Left lung (tissue), 14 donors: Measurements from ENCODE around the gene LINC00632. TPM values are rescaled to one million over a fixed set of nuclear protein-coding genes. Genes with fewer than 3 reads are reported as not detected.

ENCODE experiments used
- ATAC-seq: fragments of 200-7000 bp; cut with Tn5 transposase; one replicate; pipeline ENCODE4 v1.9.1; 2020; ENCODE audit warnings: moderate library complexity
- DNase-seq, 4 donors: peaks; one replicate each; pipeline ENCODE4 v3.0.0-alpha.2; 2013 to 2020
- H3K27ac ChIP-seq, 2 donors: fragments of 200-600 bp; sonication (generic) in 1 of 2; one replicate each; pipeline versions ENCODE4 v1.5.0 to v1.8.0; 2020 to 2021
- H3K27me3 ChIP-seq, 2 donors: fragments of 200-600 bp; sonication (generic) in 1 of 2; one replicate each; pipeline versions ENCODE4 v1.5.0 to v1.8.0; 2020 to 2021
- H3K36me3 ChIP-seq, 2 donors: fragments of 200-600 bp; sonication (generic) in 1 of 2; one replicate each; pipeline versions ENCODE4 v1.5.0 to v1.8.0; 2020 to 2021
- H3K4me1 ChIP-seq, 2 donors: fragments of 200-600 bp; one replicate each; pipeline ENCODE4 v1.8.0; 2021
- H3K4me3 ChIP-seq, 2 donors: fragments of 200-600 bp; sonication (generic) in 1 of 2; one replicate each; pipeline versions ENCODE4 v1.5.0 to v1.8.0; 2020 to 2021; ENCODE audit warnings: mild to moderate bottlenecking in 1 of 2
- H3K9me3 ChIP-seq, 2 donors: fragments of 200-600 bp; sonication (generic) in 1 of 2; one replicate each; pipeline versions ENCODE4 v1.5.0 to v1.8.0; 2020 to 2021
- CTCF ChIP-seq, 2 donors: fragments of 200-600 bp; sonication (generic) in 1 of 2; IDR thresholded peaks; one replicate each; pipeline versions ENCODE4 v1.5.0 to v1.8.0; 2021; ENCODE audit warnings: antibody characterized with exemption in 2 of 2
- intact Hi-C, 2 donors: fragments of 100-400 bp; cut with DNase I; formaldehyde crosslinking; loops; one replicate each; pipeline versions ENCODE4 v1.11.2 to v1.14.2; 2022
- long read RNA-seq, 12 donors: library from polyadenylated mRNA in 2 of 12; unstranded in 2 of 12; transcript quantifications; one replicate each; pipeline ENCODE4 v2.0.0 and lab custom pipeline, GENCODE V29; 2019 to 2026
- polyA plus RNA-seq, 6 donors: library from polyadenylated mRNA; unstranded; fragments of 120-200 nt; gene quantifications; one replicate each; pipeline ENCODE4 v1.2.1, GENCODE V29; 2013; ENCODE audit not compliant: insufficient read length in 6 of 6
- total RNA-seq, 2 donors: library from RNA; stranded (reverse); fragmentation: NEBNext Ultra II Directional; extraction: Animal tissue kit (Norgen Biotek cat#: 25700); gene quantifications; one replicate each; pipeline ENCODE4 v1.2.1, GENCODE V29; 2021
- donor health status: DM: no; HTN: yes; CAD: no.
- donor health status: DM: no; HTN: no; CAD: no.

The LINC00632 gene
- total RNA-seq (100 to 1,000 TPM; 159 to 458 TPM), polyA plus RNA-seq (10 to 100 TPM; 19.2 to 47.1 (median 30.9) TPM)
- long read RNA-seq, donor 1, partial matches to known transcripts, result 0 of 3 reads
- long read RNA-seq, donor 1, other reads (novel, unspliced or antisense), result 0 of 3 reads
- long read RNA-seq, donor 2, partial matches to known transcripts, result 0 of 2 reads
- long read RNA-seq, donor 2, other reads (novel, unspliced or antisense), result 0 of 2 reads
- long read RNA-seq, donor 3, partial matches to known transcripts, result 0 of 3 reads
- long read RNA-seq, donor 3, other reads (novel, unspliced or antisense), result 0 of 3 reads
- long read RNA-seq, donor 4, partial matches to known transcripts, result 0 of 5 reads
- long read RNA-seq, donor 4, other reads (novel, unspliced or antisense), result 2 of 5 reads
- long read RNA-seq, donor 5, partial matches to known transcripts, result 0 of 3 reads
- long read RNA-seq, donor 5, other reads (novel, unspliced or antisense), result 0 of 3 reads
- long read RNA-seq, donor 6, partial matches to known transcripts, result 0 of 2 reads
- long read RNA-seq, donor 6, other reads (novel, unspliced or antisense), result 0 of 2 reads
- long read RNA-seq, donor 7, partial matches to known transcripts, result 10 of 13 reads
- long read RNA-seq, donor 7, other reads (novel, unspliced or antisense), result 0 of 13 reads
- long read RNA-seq, donor 8, partial matches to known transcripts, result 0 of 2 reads
- long read RNA-seq, donor 8, other reads (novel, unspliced or antisense), result 0 of 2 reads
- long read RNA-seq, donor 9, result 0 reads
- long read RNA-seq, donor 10, partial matches to known transcripts, result 0 of 1 reads
- long read RNA-seq, donor 10, other reads (novel, unspliced or antisense), result 0 of 1 reads
- long read RNA-seq, donor 11, partial matches to known transcripts, result 8 of 10 reads
- long read RNA-seq, donor 11, other reads (novel, unspliced or antisense), result 0 of 10 reads
- long read RNA-seq, donor 12, result 0 reads

DNA sequence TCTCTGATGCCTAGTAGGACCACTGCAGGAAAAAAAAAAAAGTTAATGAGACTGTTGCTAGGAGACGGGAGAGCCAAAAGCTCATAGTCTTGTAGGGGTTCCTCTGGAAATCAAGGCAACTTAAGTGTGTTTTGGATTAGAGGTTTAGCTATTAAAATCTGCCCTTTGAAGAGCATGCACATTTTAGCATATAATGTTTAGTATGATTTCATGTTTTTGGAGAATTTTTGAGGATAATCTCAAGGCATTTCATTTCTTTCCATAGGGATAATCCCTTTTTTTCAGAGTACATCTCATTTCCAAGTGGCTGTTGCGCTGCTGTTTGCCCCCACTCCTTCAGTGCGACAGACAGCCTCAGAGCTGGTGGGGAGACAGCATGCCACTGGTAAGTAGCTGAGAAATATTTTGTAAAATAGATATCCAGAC, at the start of gene LINC00632:
Gene LINC00632 (plus strand): TSS at position 339 of the 426 bp plus-strand sequence.
- ATAC-seq (no peak), DNase-seq (peak in 1 of 4 donors; percentile 48)
- H3K4me1 ChIP-seq, result no peaks in the 10 kb centered on the region
- no peaks in the 10 kb centered on the region for H3K36me3 ChIP-seq
- no peaks in the 10 kb centered on the region for H3K9me3 ChIP-seq
- no peak within 1 kb of the TSS for H3K27ac ChIP-seq
- H3K27me3 ChIP-seq, result peaks cover 5 to 6% of the 10 kb centered on the region in 2 donors
- no peak for TF ChIP-seq CTCF (IDR thresholded peaks at IDR 0.05)
- intact Hi-C loops, result no loop called here
- H3K4me3 ChIP-seq, result no peak within 1 kb of the TSS

DNA sequence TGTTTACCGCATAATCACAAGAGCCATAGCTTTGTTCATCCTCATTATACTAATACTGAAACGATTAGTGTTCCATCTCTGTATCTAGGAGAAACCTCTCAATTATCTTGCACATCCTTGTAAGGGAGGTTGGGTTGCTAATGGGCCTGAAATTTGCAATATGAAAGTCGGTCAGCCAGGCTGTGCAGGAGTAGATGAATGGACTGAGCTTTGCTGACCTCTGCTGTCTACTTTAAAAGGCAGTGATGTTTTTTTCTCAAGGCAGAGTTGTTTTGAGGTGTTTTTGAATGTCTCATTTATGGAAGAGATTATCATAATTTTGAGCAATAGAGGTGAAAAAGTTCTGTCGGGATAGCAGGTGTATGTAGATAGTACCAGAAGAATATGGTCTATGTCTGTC, 47.9 kb upstream of the LINC00632 start:
- H3K9me3 ChIP-seq, result no peaks in the 10 kb centered on the region
- no peaks in the 10 kb centered on the region for H3K27me3 ChIP-seq
- intact Hi-C loops, result no loop called here

GRCh38 chrX:140664939-140665338, 44.6 kb upstream of the LINC00632 start:
- peak in 1 of 4 donors; percentile 11 for DNase-seq
- no peak overlapping the region for H3K4me3 ChIP-seq

More for the DNA sequence above, 47.9 kb upstream of the LINC00632 start:
- Histone ChIP-seq H3K27ac (no peak overlapping the region), H3K4me3 (no peak overlapping the region), H3K4me1 (no peaks in the 10 kb centered on the region), H3K36me3 (no peaks in the 10 kb centered on the region)
- DNase-seq, result peak in 1 of 4 donors; percentile 9
- peak; percentile 57 for ATAC-seq
- no peak for TF ChIP-seq CTCF (IDR thresholded peaks at IDR 0.05)

DNA sequence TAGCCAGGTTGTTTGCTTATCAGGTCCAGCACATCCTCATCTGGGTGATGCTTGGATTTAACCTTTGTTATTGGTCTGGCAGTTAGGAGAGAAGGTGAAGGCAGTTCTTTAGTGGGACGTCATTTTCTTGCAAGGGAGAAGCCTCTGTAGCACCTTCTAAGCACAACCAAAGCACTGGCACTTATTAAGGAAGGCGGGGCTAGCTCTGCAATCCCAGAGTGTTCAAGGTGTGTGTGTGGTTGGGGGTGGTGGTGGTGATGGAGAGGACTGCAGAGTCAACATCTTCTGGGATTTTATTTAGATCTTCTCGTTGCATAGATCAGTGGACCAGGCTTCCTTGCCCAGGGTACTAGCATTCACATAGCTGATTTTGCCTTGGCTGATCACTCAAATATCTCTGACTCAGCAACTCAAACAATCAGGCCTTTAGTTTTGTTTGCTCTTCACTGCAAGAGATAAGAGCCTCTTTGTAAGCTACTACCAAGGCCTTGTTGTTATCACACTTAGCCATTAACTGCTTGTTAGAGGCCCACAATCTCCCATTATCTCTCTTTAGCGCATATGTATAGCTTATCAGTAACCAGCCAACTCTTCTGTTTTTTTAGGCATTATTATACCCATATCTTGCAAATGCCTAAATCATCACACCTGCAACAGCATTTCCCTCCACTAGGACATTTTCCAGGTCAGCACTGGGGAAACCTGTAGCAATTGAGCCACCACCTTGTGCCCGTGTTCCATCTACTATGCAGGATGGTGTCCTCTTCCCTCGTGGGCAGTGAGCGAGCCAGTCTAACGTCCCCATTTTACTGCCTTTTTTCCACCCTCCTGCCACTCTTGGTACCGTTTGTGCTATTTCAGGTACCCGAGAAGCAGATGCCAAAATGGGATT, 36.5 kb upstream of the LINC00632 start:
- intact Hi-C loops, result no loop called here
- no peaks in the 10 kb centered on the region for H3K36me3 ChIP-seq
- no peak overlapping the region for H3K27ac ChIP-seq
- no peak for TF ChIP-seq CTCF (IDR thresholded peaks at IDR 0.05)
- H3K9me3 ChIP-seq, result no peaks in the 10 kb centered on the region
- DNase-seq, result no peak
- H3K4me1 ChIP-seq, result no peaks in the 10 kb centered on the region
- H3K4me3 ChIP-seq, result no peak overlapping the region
- no peaks in the 10 kb centered on the region for H3K27me3 ChIP-seq
- peak; percentile 82 for ATAC-seq

More at GRCh38 chrX:140664939-140665338, 44.6 kb upstream of the LINC00632 start:
- Histone ChIP-seq H3K36me3 (no peaks in the 10 kb centered on the region), H3K4me1 (no peaks in the 10 kb centered on the region), H3K27ac (no peak overlapping the region), H3K27me3 (no peaks in the 10 kb centered on the region), H3K9me3 (no peaks in the 10 kb centered on the region)
- intact Hi-C loops, result no loop called here
- peak in 1 of 2 donors; percentile 24 for TF ChIP-seq CTCF (IDR thresholded peaks at IDR 0.05)
- ATAC-seq, result peak; percentile 74
